ENCODE measurements around the gene ARSH. TPM values are rescaled to one million over a fixed set of nuclear protein-coding genes. Genes with fewer than 3 reads are reported as not detected.

The ARSH gene
- total RNA-seq, 1 experiment from 2014 or later, result not detected

- H3K4me2 ChIP-seq, result no peak overlapping the region
- BruUV-seq (replicated peaks), result no TSS peak
These were observed 11.1 kb downstream of the ARSH start for GRCh38 chrX:3017492-3017891.

DNA sequence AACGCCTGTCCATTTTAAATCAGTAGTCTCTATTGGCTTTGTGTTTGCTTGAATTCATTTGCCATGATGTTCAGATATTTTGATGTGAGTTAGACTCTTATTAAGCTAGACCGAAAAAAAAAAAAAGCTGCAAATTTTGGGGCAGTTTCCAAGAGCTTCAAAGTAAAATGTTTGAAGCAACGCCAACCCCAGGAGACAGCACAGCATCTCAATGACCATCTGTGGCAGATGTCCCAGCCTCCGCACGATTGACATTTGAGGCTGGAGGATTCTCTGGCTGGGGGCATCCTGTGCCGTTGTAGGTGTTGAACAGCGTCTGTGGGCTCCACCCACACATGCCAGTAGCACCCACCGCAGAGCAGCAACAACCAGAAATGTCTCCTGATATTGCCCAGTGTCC lies 17.8 kb downstream of the ARSH start:
- H3K4me1 ChIP-seq (replicated peaks; ENCODE audit: insufficient read depth), result peaks cover 7% of the 10 kb centered on the region
- H3F3A ChIP-seq (ENCODE audit: insufficient read depth, low read depth), result peaks cover 11% of the 10 kb centered on the region
- no peak for DNase-seq
- intact Hi-C loops (cut with micrococcal nuclease; ENCODE audit: unreplicated experiment), result no loop called here
- no peaks in the 10 kb centered on the region for H3K9me3 ChIP-seq (ENCODE audit: insufficient read depth, low read depth)
- H2AFZ ChIP-seq, result no peak overlapping the region
- H3K36me3 ChIP-seq (ENCODE audit: low read depth), result no peaks in the 10 kb centered on the region
- TF ChIP-seq, protein P1, sequence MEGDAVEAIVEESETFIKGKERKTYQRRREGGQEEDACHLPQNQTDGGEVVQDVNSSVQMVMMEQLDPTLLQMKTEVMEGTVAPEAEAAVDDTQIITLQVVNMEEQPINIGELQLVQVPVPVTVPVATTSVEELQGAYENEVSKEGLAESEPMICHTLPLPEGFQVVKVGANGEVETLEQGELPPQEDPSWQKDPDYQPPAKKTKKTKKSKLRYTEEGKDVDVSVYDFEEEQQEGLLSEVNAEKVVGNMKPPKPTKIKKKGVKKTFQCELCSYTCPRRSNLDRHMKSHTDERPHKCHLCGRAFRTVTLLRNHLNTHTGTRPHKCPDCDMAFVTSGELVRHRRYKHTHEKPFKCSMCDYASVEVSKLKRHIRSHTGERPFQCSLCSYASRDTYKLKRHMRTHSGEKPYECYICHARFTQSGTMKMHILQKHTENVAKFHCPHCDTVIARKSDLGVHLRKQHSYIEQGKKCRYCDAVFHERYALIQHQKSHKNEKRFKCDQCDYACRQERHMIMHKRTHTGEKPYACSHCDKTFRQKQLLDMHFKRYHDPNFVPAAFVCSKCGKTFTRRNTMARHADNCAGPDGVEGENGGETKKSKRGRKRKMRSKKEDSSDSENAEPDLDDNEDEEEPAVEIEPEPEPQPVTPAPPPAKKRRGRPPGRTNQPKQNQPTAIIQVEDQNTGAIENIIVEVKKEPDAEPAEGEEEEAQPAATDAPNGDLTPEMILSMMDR (conservative IDR thresholded peaks at IDR 0.05), result no peak
- TF ChIP-seq EZH2 (IDR thresholded peaks at IDR 0.05; ENCODE audit: low read depth), result no peak
- H3K27ac ChIP-seq, result no peak overlapping the region
- no peak overlapping the region for H3K4me2 ChIP-seq
- no peaks in the 10 kb centered on the region for H4K20me1 ChIP-seq (ENCODE audit: insufficient read depth)
- H3K9me2 ChIP-seq (ENCODE audit: insufficient read depth), result no peaks in the 10 kb centered on the region
- CTCF ChIA-PET, result no interaction called here
- no peaks in the 10 kb centered on the region for H3K79me2 ChIP-seq (ENCODE audit: low read depth)
- no peaks in the 10 kb centered on the region for H3K27me3 ChIP-seq (ENCODE audit: insufficient read depth, low read depth)
- BruUV-seq (replicated peaks), result no TSS peak
- POLR2A ChIA-PET (ENCODE audit: unreplicated experiment), result no interaction called here
- H3K4me3 ChIP-seq, result no peak overlapping the region

More at GRCh38 chrX:3017492-3017891, 11.1 kb downstream of the ARSH start:
- Histone ChIP-seq H3K36me3 (ENCODE audit: low read depth) (no peaks in the 10 kb centered on the region), H3K27ac (no peak overlapping the region), H3K4me1 (replicated peaks; ENCODE audit: insufficient read depth) (no peaks in the 10 kb centered on the region), H2AFZ (no peak overlapping the region), H4K20me1 (ENCODE audit: insufficient read depth) (no peaks in the 10 kb centered on the region), H3K79me2 (ENCODE audit: low read depth) (no peaks in the 10 kb centered on the region), H3K9me2 (ENCODE audit: insufficient read depth) (no peaks in the 10 kb centered on the region), H3K27me3 (ENCODE audit: insufficient read depth, low read depth) (0 out of 2 replicates have a peak, but pooled peaks cover 3% of the 10 kb centered on the region), H3K4me3 (no peak overlapping the region), H3F3A (ENCODE audit: insufficient read depth, low read depth) (no peaks in the 10 kb centered on the region), H3K9me3 (ENCODE audit: insufficient read depth, low read depth) (no peaks in the 10 kb centered on the region)
- ChIA-PET CTCF (no interaction called here), POLR2A (ENCODE audit: unreplicated experiment) (no interaction called here)
- TF ChIP-seq EZH2 (IDR thresholded peaks at IDR 0.05; ENCODE audit: low read depth), result no peak
- TF ChIP-seq, protein P1 (conservative IDR thresholded peaks at IDR 0.05), result no peak
- intact Hi-C loops (cut with micrococcal nuclease; ENCODE audit: unreplicated experiment), result no loop called here
- DNase-seq, result no peak

DNA sequence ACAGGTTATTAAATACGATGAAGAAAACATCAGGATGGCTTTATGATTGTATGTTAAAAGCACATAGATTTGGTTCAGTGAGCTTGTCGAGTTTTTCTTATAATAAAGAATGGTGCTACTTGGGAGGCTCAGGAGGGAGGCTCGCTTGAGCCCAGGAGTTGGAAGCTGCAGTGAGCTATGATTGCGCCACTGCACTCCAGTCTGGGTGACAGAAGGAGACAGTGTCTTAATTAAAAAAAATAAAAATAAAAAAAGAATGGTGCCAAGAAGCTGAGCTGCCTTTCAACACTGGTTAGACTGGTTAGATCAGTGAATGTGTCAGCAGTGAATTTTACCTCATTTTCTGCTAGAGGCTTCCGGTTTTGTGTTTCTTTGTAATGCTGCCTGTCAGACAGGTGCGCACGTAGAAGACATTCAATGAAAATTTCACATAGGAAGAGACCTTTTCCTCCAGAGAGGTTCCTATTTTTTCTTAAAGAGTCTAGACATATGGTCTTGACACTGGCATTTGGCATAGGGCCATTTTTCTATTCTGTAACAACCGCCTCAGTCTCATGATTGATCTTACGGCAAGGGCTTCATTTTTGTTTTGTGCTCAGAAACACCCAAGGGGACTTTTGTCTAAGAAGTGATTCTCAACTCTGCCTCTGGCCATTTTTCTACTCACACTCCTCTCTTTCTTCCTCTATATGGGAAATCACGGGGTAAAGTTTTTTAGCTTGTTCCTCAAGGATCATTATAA lies 19.9 kb downstream of the ARSH start:
- no peaks in the 10 kb centered on the region for H3K9me3 ChIP-seq (ENCODE audit: insufficient read depth, low read depth)
- peak overlapping the region; percentile 64 for H3K4me2 ChIP-seq
- no TSS peak for BruUV-seq (replicated peaks)
- H3F3A ChIP-seq (ENCODE audit: insufficient read depth, low read depth), result peaks cover 11% of the 10 kb centered on the region
- intact Hi-C loops (cut with micrococcal nuclease; ENCODE audit: unreplicated experiment), result loop anchor here (2.0 kb wide), 1 partner anchor 127 kb away; no protein-coding TSS in a partner anchor
- H3K27ac ChIP-seq, result no peak overlapping the region
- TF ChIP-seq, protein P1 (conservative IDR thresholded peaks at IDR 0.05), result no peak
- no peak for TF ChIP-seq EZH2 (IDR thresholded peaks at IDR 0.05; ENCODE audit: low read depth)
- H3K79me2 ChIP-seq (ENCODE audit: low read depth), result no peaks in the 10 kb centered on the region
- ChIA-PET CTCF (no interaction called here), POLR2A (ENCODE audit: unreplicated experiment) (no interaction called here)
- H4K20me1 ChIP-seq (ENCODE audit: insufficient read depth), result no peaks in the 10 kb centered on the region
- peak overlapping the region; percentile 38; the same call in 1 of the 2 replicates for H3K4me3 ChIP-seq
- H3K27me3 ChIP-seq (ENCODE audit: insufficient read depth, low read depth), result no peaks in the 10 kb centered on the region
- H3K9me2 ChIP-seq (ENCODE audit: insufficient read depth), result no peaks in the 10 kb centered on the region
- peak; percentile 18 to 82 for DNase-seq
- H3K4me1 ChIP-seq (replicated peaks; ENCODE audit: insufficient read depth), result peaks cover 7% of the 10 kb centered on the region
- no peaks in the 10 kb centered on the region for H3K36me3 ChIP-seq (ENCODE audit: low read depth)
- H2AFZ ChIP-seq, result no peak overlapping the region

All from PC-9 (cell line).